NCI-H1436 treated with DMSO at 0.1 percent for 48 hours (cell line): Measurements from ENCODE around the gene MBP.
"Not testable (repeated sequence)": the region's sequence is repeated elsewhere in the genome, so short reads cannot be mapped to it uniquely, and the experiment has no call there.

Experiments
- DNase-seq: peaks from one replicate; lab custom pipeline; 2025; lab: John Stamatoyannopoulos, UW

MBP gene

GRCh38 chr18:77022116-77022515, 110.5 kb downstream of the MBP start:
- DNase-seq: no peak

GRCh38 chr18:77021478-77021877, 111.1 kb downstream of the MBP start:
- DNase-seq: not testable (repeated sequence)

- DNase-seq: no peak
These were observed 111.5 kb downstream of the MBP start for GRCh38 chr18:77021075-77021474.

- no peak for DNase-seq
These were observed 112.0 kb downstream of the MBP start for GRCh38 chr18:77020561-77020960.

GRCh38 chr18:77019641-77020040, 112.9 kb downstream of the MBP start:
- DNase-seq: no peak

- not testable (repeated sequence) for DNase-seq
These were observed 113.9 kb downstream of the MBP start for GRCh38 chr18:77018650-77019049.

GRCh38 chr18:77017355-77017754, 115.2 kb downstream of the MBP start:
- DNase-seq: no peak

- DNase-seq: no peak
These were observed 115.6 kb downstream of the MBP start for GRCh38 chr18:77016936-77017335.

- no peak for DNase-seq
These were observed 116.5 kb downstream of the MBP start for GRCh38 chr18:77015771-77016710.

GRCh38 chr18:77015169-77015568, 117.4 kb downstream of the MBP start:
- DNase-seq: no peak

- DNase-seq: no peak
These were observed 118.0 kb downstream of the MBP start for GRCh38 chr18:77014538-77014937.

- no peak for DNase-seq
These were observed 118.6 kb downstream of the MBP start for GRCh38 chr18:77013811-77014521.

- DNase-seq: no peak
These were observed 119.6 kb downstream of the MBP start for GRCh38 chr18:77012806-77013541.

- no peak for DNase-seq
These were observed 120.5 kb downstream of the MBP start for GRCh38 chr18:77012120-77012519.

GRCh38 chr18:77009675-77010074, 122.9 kb downstream of the MBP start:
- DNase-seq: no peak

- DNase-seq: no peak
These were observed 123.8 kb downstream of the MBP start for GRCh38 chr18:77008576-77009315.

GRCh38 chr18:77008006-77008405, 124.6 kb downstream of the MBP start:
- no peak for DNase-seq

GRCh38 chr18:77007251-77007650, 125.3 kb downstream of the MBP start:
- no peak for DNase-seq

- DNase-seq: no peak
These were observed 126.0 kb downstream of the MBP start for GRCh38 chr18:77006305-77007175.

GRCh38 chr18:77005651-77006195, 126.9 kb downstream of the MBP start:
- no peak for DNase-seq
